GM12891 (cell line): ENCODE data around the gene FBRSL1.
A peak's percentile ranks its signal among the peaks of the same experiment; 100 is the strongest.

Source experiments
- DNase-seq: peaks from one replicate; pipeline ENCODE4 v3.0.0; 2011; ENCODE audit warnings: low spot score; ENCODE audit not compliant: insufficient read length
- FAIRE-seq: peaks from 2 replicates; lab custom pipeline; 2011; peaks lifted over from hg19 to GRCh38; lab: Jason Lieb, UNC
- PAX5 ChIP-seq: IDR thresholded peaks from 2 replicates; pipeline ENCODE4 v1.6.1; 2011; ENCODE audit warnings: low read length, moderate library complexity, mild to moderate bottlenecking; ENCODE audit not compliant: insufficient read depth, severe bottlenecking
- POLR2A ChIP-seq: IDR thresholded peaks from 2 replicates; pipeline ENCODE4 v1.6.1; 2011; ENCODE audit warnings: low read depth, low read length, control low read depth
- POLR2AphosphoS5 ChIP-seq: IDR thresholded peaks from 2 replicates; pipeline ENCODE4 v1.6.1; 2011; ENCODE audit warnings: low read depth, low read length, control low read depth
- POU2F2 ChIP-seq: IDR thresholded peaks from 2 replicates; pipeline ENCODE4 v1.6.1; 2011; ENCODE audit warnings: low read depth, mild to moderate bottlenecking, control low read depth, low read length, moderate library complexity
- SPI1 ChIP-seq: IDR thresholded peaks from 2 replicates; pipeline ENCODE4 v1.6.1; 2011; ENCODE audit warnings: low read depth, low read length, control low read depth
- TAF1 ChIP-seq: IDR thresholded peaks from 2 replicates; pipeline ENCODE4 v1.6.1; 2011; ENCODE audit warnings: low read depth, low read length, control low read depth

The FBRSL1 gene

GRCh38 chr12:132477017-132477702, 12.8 kb upstream of the FBRSL1 start:
- peak; percentile 13 for FAIRE-seq
- no peak for DNase-seq
- TF ChIP-seq SPI1 (no peak), TAF1 (no peak), POLR2AphosphoS5 (no peak), PAX5 (no peak), POLR2A (no peak), POU2F2 (no peak)

- FAIRE-seq: no peak
- TF ChIP-seq POLR2A: no peak
- no peak for TF ChIP-seq SPI1
- no peak for TF ChIP-seq PAX5
- no peak for TF ChIP-seq POU2F2
- no peak for DNase-seq
Observed at GRCh38 chr12:132477703-132478432, 12.1 kb upstream of the FBRSL1 start.

- no peak for TF ChIP-seq POU2F2
- no peak for TF ChIP-seq SPI1
- TF ChIP-seq TAF1: no peak
- TF ChIP-seq PAX5: no peak
- no peak for TF ChIP-seq POLR2A
- no peak for TF ChIP-seq POLR2AphosphoS5
- DNase-seq (no peak), FAIRE-seq (no peak)
Observed at GRCh38 chr12:132478433-132478803, 11.5 kb upstream of the FBRSL1 start.

- FAIRE-seq: no peak
- TF ChIP-seq POLR2A: no peak
- no peak for TF ChIP-seq PAX5
- no peak for TF ChIP-seq SPI1
- TF ChIP-seq TAF1: no peak
- TF ChIP-seq POU2F2: no peak
- TF ChIP-seq POLR2AphosphoS5: no peak
- no peak for DNase-seq
Observed at GRCh38 chr12:132478845-132479244, 11.1 kb upstream of the FBRSL1 start.

GRCh38 chr12:132479291-132479690, 10.7 kb upstream of the FBRSL1 start:
- TF ChIP-seq POLR2AphosphoS5 (no peak), POU2F2 (no peak), SPI1 (no peak), PAX5 (no peak), TAF1 (no peak), POLR2A (no peak)
- no peak for FAIRE-seq
- DNase-seq: no peak

GRCh38 chr12:132479938-132480622, 9.9 kb upstream of the FBRSL1 start:
- DNase-seq: no peak
- TF ChIP-seq SPI1 (no peak), POLR2A (no peak), POLR2AphosphoS5 (no peak), PAX5 (no peak)
- no peak for FAIRE-seq

- DNase-seq (no peak), FAIRE-seq (no peak)
- TF ChIP-seq POLR2A: no peak
- no peak for TF ChIP-seq POLR2AphosphoS5
- no peak for TF ChIP-seq SPI1
- TF ChIP-seq TAF1: no peak
- TF ChIP-seq POU2F2: no peak
- no peak for TF ChIP-seq PAX5
Observed at GRCh38 chr12:132480623-132481132, 9.3 kb upstream of the FBRSL1 start.

GRCh38 chr12:132481345-132481744, 8.6 kb upstream of the FBRSL1 start:
- FAIRE-seq: no peak
- TF ChIP-seq POU2F2 (no peak), SPI1 (no peak), POLR2AphosphoS5 (no peak), TAF1 (no peak), POLR2A (no peak)
- DNase-seq: no peak

- no peak for FAIRE-seq
- no peak for DNase-seq
- TF ChIP-seq POLR2A: no peak
- TF ChIP-seq POLR2AphosphoS5: no peak
- no peak for TF ChIP-seq POU2F2
- TF ChIP-seq SPI1: no peak
- no peak for TF ChIP-seq TAF1
- no peak for TF ChIP-seq PAX5
Observed at GRCh38 chr12:132481771-132482745, 7.9 kb upstream of the FBRSL1 start.
